ENCODE results near the gene ODAD2. TPM values are rescaled to one million over a fixed set of nuclear protein-coding genes. Genes with fewer than 3 reads are reported as not detected.
"Not testable (repeated sequence)": the region's sequence is repeated elsewhere in the genome, so short reads cannot be mapped to it uniquely, and the experiment has no call there.

The ODAD2 gene
- total RNA-seq, 4 donors from 2014 or later = not detected

DNA sequence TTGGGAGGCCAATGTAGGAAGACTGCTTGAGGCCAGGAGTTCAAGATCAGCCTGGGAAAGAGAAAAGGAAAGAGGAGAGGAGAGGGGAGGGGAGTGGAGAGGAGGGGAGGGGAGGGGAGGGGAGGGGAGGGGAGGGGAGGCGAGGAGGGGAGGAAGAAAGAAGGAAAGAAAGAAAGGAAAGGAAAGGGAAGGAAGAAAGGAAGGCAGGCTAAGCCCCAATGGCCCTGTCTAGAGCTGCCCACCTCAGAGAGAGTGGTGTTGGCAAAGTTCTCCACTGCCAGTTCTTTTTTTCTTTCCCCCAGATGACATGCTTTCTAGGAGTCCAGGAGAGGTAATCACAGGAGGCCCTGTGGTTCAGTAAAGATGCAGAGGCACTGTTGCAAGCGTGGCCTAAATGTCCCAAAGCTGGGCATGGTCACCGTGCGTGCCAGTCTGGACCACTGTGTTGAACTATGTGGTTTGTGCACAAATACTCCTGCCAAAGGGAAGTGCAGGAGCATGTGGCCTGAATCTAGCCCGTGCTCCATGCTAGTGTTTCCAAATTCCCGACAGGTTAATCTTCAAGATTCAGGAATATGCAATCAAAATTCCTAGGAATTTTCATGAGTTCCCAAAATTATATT lies 39.7 kb downstream of the ODAD2 start:
- in situ Hi-C loops (cut with MboI; ENCODE audit: low sequenced_read_pairs in 4 of 4) = no loop called here
- DNase-seq = no peak
- intact Hi-C loops (cut with DNase I; ENCODE audit: low total_unique reads) = no loop called here
- Histone ChIP-seq H3K36me3 (no peaks in the 10 kb centered on the region), H3K4me1 (no peaks in the 10 kb centered on the region), H3K27me3 (no peaks in the 10 kb centered on the region), H3K9me3 (no peaks in the 10 kb centered on the region), H3K27ac (no peak overlapping the region), H3K4me3 (no peak overlapping the region)
- ATAC-seq = no peak
- no peak for TF ChIP-seq POLR2A (IDR thresholded peaks at IDR 0.05)
- TF ChIP-seq, protein P1, sequence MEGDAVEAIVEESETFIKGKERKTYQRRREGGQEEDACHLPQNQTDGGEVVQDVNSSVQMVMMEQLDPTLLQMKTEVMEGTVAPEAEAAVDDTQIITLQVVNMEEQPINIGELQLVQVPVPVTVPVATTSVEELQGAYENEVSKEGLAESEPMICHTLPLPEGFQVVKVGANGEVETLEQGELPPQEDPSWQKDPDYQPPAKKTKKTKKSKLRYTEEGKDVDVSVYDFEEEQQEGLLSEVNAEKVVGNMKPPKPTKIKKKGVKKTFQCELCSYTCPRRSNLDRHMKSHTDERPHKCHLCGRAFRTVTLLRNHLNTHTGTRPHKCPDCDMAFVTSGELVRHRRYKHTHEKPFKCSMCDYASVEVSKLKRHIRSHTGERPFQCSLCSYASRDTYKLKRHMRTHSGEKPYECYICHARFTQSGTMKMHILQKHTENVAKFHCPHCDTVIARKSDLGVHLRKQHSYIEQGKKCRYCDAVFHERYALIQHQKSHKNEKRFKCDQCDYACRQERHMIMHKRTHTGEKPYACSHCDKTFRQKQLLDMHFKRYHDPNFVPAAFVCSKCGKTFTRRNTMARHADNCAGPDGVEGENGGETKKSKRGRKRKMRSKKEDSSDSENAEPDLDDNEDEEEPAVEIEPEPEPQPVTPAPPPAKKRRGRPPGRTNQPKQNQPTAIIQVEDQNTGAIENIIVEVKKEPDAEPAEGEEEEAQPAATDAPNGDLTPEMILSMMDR (IDR thresholded peaks at IDR 0.05 in 4 of 5, conservative IDR thresholded peaks at IDR 0.05 in 1 of 5) = no peak

DNA sequence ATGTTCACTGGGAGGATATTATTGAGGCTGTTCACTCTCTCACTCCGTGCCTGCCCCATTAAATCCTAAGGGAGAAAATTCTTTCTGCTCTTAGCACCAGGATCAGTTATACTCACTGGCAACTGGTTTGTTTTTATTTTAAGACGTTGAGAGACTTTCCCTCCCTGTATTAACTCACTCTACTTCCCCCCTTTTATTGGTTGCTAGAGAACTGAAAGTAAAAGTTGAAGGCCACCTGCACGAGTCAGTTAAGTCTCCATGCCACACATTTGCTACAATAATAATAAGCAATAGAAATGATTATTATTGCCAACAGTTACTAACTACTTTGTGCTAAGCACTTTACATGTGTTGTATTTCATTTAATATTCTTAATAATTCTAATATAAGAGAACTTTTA lies 40.5 kb downstream of the ODAD2 start:
- in situ Hi-C loops (cut with MboI; ENCODE audit: low sequenced_read_pairs in 4 of 4); H3K27me3 ChIP-seq; H3K4me3 ChIP-seq; DNase-seq; H3K36me3 ChIP-seq; H3K27ac ChIP-seq; ATAC-seq; intact Hi-C loops (cut with DNase I; ENCODE audit: low total_unique reads); H3K9me3 ChIP-seq; H3K4me1 ChIP-seq: not testable (repeated sequence)

DNA sequence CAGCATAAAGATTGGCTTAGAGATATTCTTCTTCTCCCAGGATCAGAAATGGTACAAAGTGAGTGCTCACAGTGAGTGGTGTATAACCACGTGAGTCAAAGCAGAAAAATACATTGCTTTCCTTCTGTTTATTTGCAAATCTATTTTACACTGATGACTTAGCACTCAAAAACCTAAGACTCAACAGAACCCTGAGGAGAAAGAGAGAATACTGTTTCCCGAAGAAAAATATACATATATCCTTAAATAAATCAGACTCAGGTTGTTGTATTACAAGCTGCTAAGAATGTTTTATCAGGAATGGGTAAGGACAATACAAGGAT lies 48.7 kb downstream of the ODAD2 start:
- H3K36me3 ChIP-seq = no peaks in the 10 kb centered on the region
- ATAC-seq (no peak), DNase-seq (no peak)
- H3K9me3 ChIP-seq = no peaks in the 10 kb centered on the region
- no peak overlapping the region for H3K27ac ChIP-seq
- in situ Hi-C loops (cut with MboI; ENCODE audit: low sequenced_read_pairs in 4 of 4) (no loop called here), intact Hi-C loops (cut with DNase I; ENCODE audit: low total_unique reads) (no loop called here)
- no peaks in the 10 kb centered on the region for H3K4me1 ChIP-seq
- TF ChIP-seq POLR2A (IDR thresholded peaks at IDR 0.05) = no peak
- TF ChIP-seq, protein P1 (IDR thresholded peaks at IDR 0.05 in 4 of 5, conservative IDR thresholded peaks at IDR 0.05 in 1 of 5) = no peak
- H3K4me3 ChIP-seq = no peak overlapping the region
- H3K27me3 ChIP-seq = no peaks in the 10 kb centered on the region

DNA sequence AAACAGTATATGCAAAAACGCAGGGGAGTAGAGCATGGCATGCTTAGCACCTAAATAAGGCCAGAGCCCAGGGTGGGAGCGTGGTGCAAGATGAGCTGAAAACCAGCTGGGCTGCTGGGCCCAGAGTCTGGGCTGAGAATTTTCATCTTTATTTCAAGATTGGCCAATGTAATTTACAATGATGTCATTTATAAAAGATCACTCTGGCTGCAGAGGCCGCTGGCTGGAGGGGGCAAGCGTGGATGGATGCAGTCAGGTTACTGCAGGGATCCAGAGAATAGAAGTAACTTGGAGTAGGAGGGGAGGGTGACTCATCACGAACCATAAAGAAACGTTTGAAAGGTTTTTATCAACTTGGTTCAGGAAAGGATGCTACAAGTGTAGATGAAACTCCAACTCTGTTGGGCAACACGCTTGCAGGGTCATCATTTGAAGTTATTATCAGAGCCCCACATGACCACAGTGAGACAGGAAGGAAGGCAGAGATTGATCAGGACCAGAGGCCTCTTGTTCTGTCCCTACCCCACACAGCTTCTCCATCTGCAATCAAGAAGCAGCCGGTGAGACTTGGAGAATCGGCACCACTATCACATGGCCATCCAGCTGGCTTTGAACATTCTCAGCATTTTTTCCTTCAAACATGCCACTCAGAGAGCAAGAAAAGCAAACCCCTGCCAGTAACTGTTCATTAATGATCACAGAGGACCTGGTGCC lies 49.2 kb downstream of the ODAD2 start:
- Histone ChIP-seq H3K36me3 (no peaks in the 10 kb centered on the region), H3K9me3 (no peaks in the 10 kb centered on the region), H3K27ac (no peak overlapping the region), H3K4me1 (no peaks in the 10 kb centered on the region), H3K4me3 (no peak overlapping the region), H3K27me3 (no peaks in the 10 kb centered on the region)
- intact Hi-C loops (cut with DNase I; ENCODE audit: low total_unique reads) = loop anchor here (5.0 kb wide), 1 partner anchor 52 kb away; no protein-coding TSS in a partner anchor
- ATAC-seq = no peak
- no peak for DNase-seq
- TF ChIP-seq, protein P1 (IDR thresholded peaks at IDR 0.05 in 4 of 5, conservative IDR thresholded peaks at IDR 0.05 in 1 of 5) = no peak
- no peak for TF ChIP-seq POLR2A (IDR thresholded peaks at IDR 0.05)
- in situ Hi-C loops (cut with MboI; ENCODE audit: low sequenced_read_pairs in 4 of 4) = no loop called here

DNA sequence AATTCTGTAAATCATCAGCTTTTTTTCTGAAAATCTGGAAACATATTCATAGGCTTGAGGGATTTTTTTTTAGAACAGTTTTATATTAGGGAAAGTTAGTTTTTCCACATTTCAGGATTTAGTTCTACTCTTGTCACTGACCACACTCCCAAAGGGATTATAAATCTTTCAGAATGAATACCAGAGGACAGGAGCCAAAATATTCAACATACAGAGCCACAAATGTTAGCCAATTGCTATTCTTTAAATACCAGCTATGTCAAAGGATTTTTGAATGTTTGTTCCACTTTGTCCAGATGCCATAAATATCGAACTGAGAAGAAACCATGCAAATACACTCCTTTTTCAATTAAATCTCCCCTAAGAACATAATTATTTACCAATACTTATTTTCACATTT lies 50.7 kb downstream of the ODAD2 start:
- no peaks in the 10 kb centered on the region for H3K4me1 ChIP-seq
- H3K4me3 ChIP-seq = no peak overlapping the region
- no peaks in the 10 kb centered on the region for H3K36me3 ChIP-seq
- in situ Hi-C loops (cut with MboI; ENCODE audit: low sequenced_read_pairs in 4 of 4) = no loop called here
- H3K27me3 ChIP-seq = no peaks in the 10 kb centered on the region
- DNase-seq (no peak), ATAC-seq (no peak)
- H3K27ac ChIP-seq = no peak overlapping the region
- TF ChIP-seq, protein P1 (IDR thresholded peaks at IDR 0.05 in 4 of 5, conservative IDR thresholded peaks at IDR 0.05 in 1 of 5) = no peak
- no peak for TF ChIP-seq POLR2A (IDR thresholded peaks at IDR 0.05)
- no peaks in the 10 kb centered on the region for H3K9me3 ChIP-seq
- intact Hi-C loops (cut with DNase I; ENCODE audit: low total_unique reads) = loop anchor here (5.0 kb wide), 1 partner anchor 51 kb away; no protein-coding TSS in a partner anchor

Data from gastrocnemius medialis (tissue), 4 donors.